H9 (cell line): ENCODE measurements around the gene THBS1. TPM values are rescaled to one million over a fixed set of nuclear protein-coding genes. Genes with fewer than 3 reads are reported as not detected.

ENCODE experiments used
- DNase-seq: peaks from one replicate; pipeline ENCODE4 v3.0.0-alpha.2; 2017
- H2AFZ ChIP-seq: one replicate; pipeline ENCODE4 v1.6.1; 2013; ENCODE audit warnings: mild to moderate bottlenecking, low read length, control low read depth, moderate library complexity
- H2AK5ac ChIP-seq: 2 replicates; pipeline ENCODE4 v1.6.1; 2013; ENCODE audit warnings: low read length, control low read depth, mixed read lengths; ENCODE audit not compliant: insufficient read length
- H2BK120ac ChIP-seq: one replicate; pipeline ENCODE4 v1.6.1; 2013; ENCODE audit warnings: low read depth, mild to moderate bottlenecking, low read length, control low read depth, inconsistent platforms; ENCODE audit not compliant: poor library complexity, severe bottlenecking
- H2BK12ac ChIP-seq: 2 replicates; pipeline ENCODE4 v1.6.1; 2013; ENCODE audit warnings: low read length, control low read depth, mixed read lengths, low read depth; ENCODE audit not compliant: insufficient read length
- H2BK15ac ChIP-seq: 2 replicates; pipeline ENCODE4 v1.6.1; 2013; ENCODE audit warnings: low read depth, low read length, control low read depth
- H2BK20ac ChIP-seq: one replicate; pipeline ENCODE4 v1.6.1; 2013; ENCODE audit warnings: low read depth, mild to moderate bottlenecking, low read length, control low read depth, inconsistent platforms; ENCODE audit not compliant: poor library complexity, severe bottlenecking
- H2BK5ac ChIP-seq: 2 replicates; pipeline ENCODE4 v1.6.1; 2013; ENCODE audit warnings: low read length, control low read depth, mixed read lengths; ENCODE audit not compliant: insufficient read length
- H3K14ac ChIP-seq: 2 replicates; pipeline ENCODE4 v1.6.1; 2013; ENCODE audit warnings: low read length, control low read depth; ENCODE audit not compliant: insufficient read depth
- H3K18ac ChIP-seq: 2 replicates; pipeline ENCODE4 v1.6.1; 2013; ENCODE audit warnings: low read depth, mild to moderate bottlenecking, mixed read lengths, low read length, control low read depth; ENCODE audit not compliant: insufficient read length
- H3K23ac ChIP-seq: 2 replicates; pipeline ENCODE4 v1.6.1; 2013; ENCODE audit warnings: low read length, control low read depth, mixed read lengths, low read depth; ENCODE audit not compliant: insufficient read length
- H3K23me2 ChIP-seq: 2 replicates; pipeline ENCODE4 v1.6.1; 2013; ENCODE audit warnings: low read depth, mild to moderate bottlenecking, mixed read lengths, low read length, control low read depth; ENCODE audit not compliant: insufficient read length, poor library complexity, severe bottlenecking
- H3K27ac ChIP-seq: 2 replicates; pipeline ENCODE4 v1.5.1; 2013; ENCODE audit warnings: low read length, control low read depth, mixed read lengths, low read depth; ENCODE audit not compliant: insufficient read length
- H3K27me3 ChIP-seq: 2 replicates; pipeline ENCODE4 v1.6.1; 2013; ENCODE audit warnings: low read length, control low read depth, inconsistent platforms; ENCODE audit not compliant: insufficient read depth
- H3K4ac ChIP-seq: 2 replicates; pipeline ENCODE4 v1.6.1; 2013; ENCODE audit warnings: low read depth, mild to moderate bottlenecking, control low read depth, inconsistent platforms, low read length, moderate library complexity
- H3K4me1 ChIP-seq: 2 replicates; pipeline ENCODE4 v1.6.1; 2013; ENCODE audit warnings: low read length, control low read depth, inconsistent platforms; ENCODE audit not compliant: insufficient read depth
- H3K4me2 ChIP-seq: 2 replicates; pipeline ENCODE4 v1.6.1; 2013; ENCODE audit warnings: low read length, control low read depth, mixed read lengths; ENCODE audit not compliant: insufficient read length, insufficient read depth
- H3K56ac ChIP-seq: 2 replicates; pipeline ENCODE4 v1.6.1; 2013; ENCODE audit warnings: low read depth, mild to moderate bottlenecking, mixed read lengths, low read length, control low read depth; ENCODE audit not compliant: insufficient read length
- H3K79me1 ChIP-seq: 2 replicates; pipeline ENCODE4 v1.6.1; 2013; ENCODE audit warnings: low read depth, mild to moderate bottlenecking, moderate library complexity, low read length, control low read depth, inconsistent platforms; ENCODE audit not compliant: insufficient read depth, poor library complexity, severe bottlenecking
- H3K79me2 ChIP-seq: 2 replicates; pipeline ENCODE4 v1.6.1; 2013; ENCODE audit warnings: low read length, control low read depth, inconsistent platforms; ENCODE audit not compliant: insufficient read depth
- H3K9ac ChIP-seq: 2 replicates; pipeline ENCODE4 v1.6.1; 2013; ENCODE audit warnings: low read length, control low read depth, mixed read lengths; ENCODE audit not compliant: insufficient read length; ENCODE audit errors: extremely low read depth
- H3K9me3 ChIP-seq: one replicate; pipeline ENCODE4 v1.6.1; 2013; ENCODE audit warnings: low read depth, low read length, inconsistent platforms; ENCODE audit not compliant: control insufficient read depth
- H3T11ph ChIP-seq: one replicate; pipeline ENCODE4 v1.6.1; 2013; ENCODE audit warnings: mild to moderate bottlenecking, low read length, control low read depth, inconsistent platforms
- H4K20me1 ChIP-seq: one replicate; pipeline ENCODE4 v1.6.1; 2013; ENCODE audit not compliant: control insufficient read depth, insufficient read length, insufficient read depth
- H4K5ac ChIP-seq: 2 replicates; pipeline ENCODE4 v1.6.1; 2013; ENCODE audit warnings: low read depth, mild to moderate bottlenecking, mixed read lengths, low read length, control low read depth; ENCODE audit not compliant: insufficient read length
- H4K8ac ChIP-seq: replicated peaks from 2 replicates; pipeline ENCODE4 v1.6.1; 2013; ENCODE audit warnings: low read length, control low read depth, mixed read lengths, low read depth; ENCODE audit not compliant: insufficient read length
- H4K91ac ChIP-seq: 2 replicates; pipeline ENCODE4 v1.6.1; 2013; ENCODE audit warnings: low read depth, mild to moderate bottlenecking, moderate library complexity, mixed read lengths, low read length, control low read depth; ENCODE audit not compliant: insufficient read length
- H3K27ac Mint-ChIP-seq, 3 experiments: 2 replicates in 2 of 3; 3 replicates in 1 of 3; pipeline ENCODE4 v1.8.0; 2020 to 2021; ENCODE audit warnings: mixed read lengths in 3 of 3, mild to moderate bottlenecking in 1 of 3, moderate library complexity in 1 of 3
- H3K27me3 Mint-ChIP-seq: 2 replicates; pipeline ENCODE4 v1.8.0; 2021; ENCODE audit warnings: low read depth, mild to moderate bottlenecking, moderate library complexity, mixed read lengths
- H3K36me3 Mint-ChIP-seq, 3 experiments: 2 replicates in 2 of 3; 3 replicates in 1 of 3; pipeline ENCODE4 v1.8.0; 2020 to 2021; ENCODE audit warnings: low read depth in 3 of 3, mixed read lengths in 3 of 3; ENCODE audit not compliant: insufficient read depth in 1 of 3
- H3K4me1 Mint-ChIP-seq, 2 experiments: 2 replicates each; pipeline ENCODE4 v1.8.0; 2020; ENCODE audit warnings: mixed read lengths in 2 of 2
- H3K4me3 Mint-ChIP-seq, 2 experiments: 2 replicates in 1 of 2; 3 replicates in 1 of 2; pipeline ENCODE4 v1.8.0; 2020 to 2021; ENCODE audit warnings: mild to moderate bottlenecking in 2 of 2, mixed read lengths in 2 of 2, moderate library complexity in 1 of 2
- H3K9me3 Mint-ChIP-seq, 2 experiments: 2 replicates in 1 of 2; 3 replicates in 1 of 2; pipeline ENCODE4 v1.8.0; 2020; ENCODE audit warnings: mild to moderate bottlenecking in 2 of 2, mixed read lengths in 2 of 2, moderate library complexity in 1 of 2
- WGBS: extraction: QIAGEN DNeasy Blood & Tissue Kit; methylation state at CpG from one replicate; pipeline ENCODE4 v1.1.7; 2013; ENCODE audit warnings: missing lambda C conversion rate, low lambda C conversion rate, mixed read lengths; ENCODE audit not compliant: insufficient read length; ENCODE audit errors: extremely low coverage; 5-methylcytosine and 5-hydroxymethylcytosine counted together
- total RNA-seq: library from RNA; stranded (reverse); gene quantifications from 2 replicates; pipeline ENCODE4 v1.2.1, GENCODE V29; 2021
- TF ChIP-seq, protein P1 (sequence below): fragments of 200-600 bp; sonication (generic); conservative IDR thresholded peaks from 3 replicates; pipeline ENCODE4 v1.8.0; 2021; ENCODE audit warnings: antibody characterized with exemption, mild to moderate bottlenecking

THBS1 gene
- total RNA-seq, 1 experiment from 2014 or later: 72.1 TPM

DNA sequence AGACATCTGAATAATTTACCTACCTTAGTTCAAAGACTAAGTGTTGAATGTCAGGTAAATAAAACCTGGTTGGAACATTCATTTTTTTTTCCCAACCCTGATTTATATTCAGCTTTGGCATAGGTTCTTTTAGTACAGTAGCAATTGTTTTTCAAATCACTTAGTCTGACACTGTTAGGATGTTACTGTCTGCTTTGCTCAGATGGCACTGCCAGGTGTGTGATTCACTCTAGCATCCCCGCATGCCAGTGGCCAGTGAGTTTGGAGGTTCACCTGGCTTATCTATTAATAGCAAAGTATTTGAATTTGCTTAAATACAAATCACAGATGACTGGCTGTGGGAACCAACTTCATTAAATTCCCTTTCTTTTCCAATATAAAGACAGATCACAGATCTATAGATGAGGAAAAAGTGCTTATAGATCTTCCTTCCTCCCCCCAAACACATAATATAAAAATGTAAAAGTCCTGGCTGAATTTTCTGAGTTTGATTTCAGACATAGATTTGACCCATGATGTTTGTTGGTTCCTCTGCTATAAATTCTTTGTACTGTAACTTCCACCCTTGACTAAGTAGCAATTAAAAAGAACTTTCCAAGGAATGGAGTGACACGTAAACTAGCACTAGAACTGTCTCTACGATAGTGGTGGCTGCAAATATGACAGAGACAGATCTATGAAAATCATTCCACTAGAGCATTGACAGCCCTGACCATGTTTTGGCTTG lies 3.9 kb downstream of the THBS1 start:
- Histone ChIP-seq H3K4me1 (no peaks in the 10 kb centered on the region; the same call in 1 of the 2 replicates), H3K27ac (no peak overlapping the region), H3K4me2 (no peak overlapping the region), H2BK120ac (no peak overlapping the region), H3K23me2 (peaks cover 13% of the 10 kb centered on the region), H3K4ac (no peak overlapping the region), H2AK5ac (no peak overlapping the region), H2BK5ac (no peak overlapping the region), H3K9me3 (no peaks in the 10 kb centered on the region), H3K27me3 (no peaks in the 10 kb centered on the region), H4K91ac (no peak overlapping the region), H3K79me1 (no peaks in the 10 kb centered on the region), H3K14ac (no peak overlapping the region), H3K18ac (no peak overlapping the region), H2AFZ (no peak overlapping the region), H2BK15ac (no peak overlapping the region), H3K9ac (no peak overlapping the region), H3K56ac (no peak overlapping the region), H3K79me2 (no peaks in the 10 kb centered on the region; the same call in 1 of the 2 replicates), H2BK20ac (no peak overlapping the region), H4K8ac (no peak overlapping the region), H3T11ph (no peak overlapping the region), H4K5ac (no peak overlapping the region), H3K23ac (no peak overlapping the region), H2BK12ac (no peak overlapping the region), H4K20me1 (no peaks in the 10 kb centered on the region)
- TF ChIP-seq, protein P1, sequence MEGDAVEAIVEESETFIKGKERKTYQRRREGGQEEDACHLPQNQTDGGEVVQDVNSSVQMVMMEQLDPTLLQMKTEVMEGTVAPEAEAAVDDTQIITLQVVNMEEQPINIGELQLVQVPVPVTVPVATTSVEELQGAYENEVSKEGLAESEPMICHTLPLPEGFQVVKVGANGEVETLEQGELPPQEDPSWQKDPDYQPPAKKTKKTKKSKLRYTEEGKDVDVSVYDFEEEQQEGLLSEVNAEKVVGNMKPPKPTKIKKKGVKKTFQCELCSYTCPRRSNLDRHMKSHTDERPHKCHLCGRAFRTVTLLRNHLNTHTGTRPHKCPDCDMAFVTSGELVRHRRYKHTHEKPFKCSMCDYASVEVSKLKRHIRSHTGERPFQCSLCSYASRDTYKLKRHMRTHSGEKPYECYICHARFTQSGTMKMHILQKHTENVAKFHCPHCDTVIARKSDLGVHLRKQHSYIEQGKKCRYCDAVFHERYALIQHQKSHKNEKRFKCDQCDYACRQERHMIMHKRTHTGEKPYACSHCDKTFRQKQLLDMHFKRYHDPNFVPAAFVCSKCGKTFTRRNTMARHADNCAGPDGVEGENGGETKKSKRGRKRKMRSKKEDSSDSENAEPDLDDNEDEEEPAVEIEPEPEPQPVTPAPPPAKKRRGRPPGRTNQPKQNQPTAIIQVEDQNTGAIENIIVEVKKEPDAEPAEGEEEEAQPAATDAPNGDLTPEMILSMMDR: no peak
- H3K36me3 Mint-ChIP-seq: peaks cover 45 to 81% (median 80%) of the 10 kb centered on the region in 3 experiments; a peak in 6 of 7 replicates
- no CpG with 5 or more reads among the region's 3 CpGs for WGBS
- no peak for DNase-seq
- peaks cover 0 to 5% of the 10 kb centered on the region in 2 experiments; a peak in 1 of 5 replicates for H3K9me3 Mint-ChIP-seq
- H3K27me3 Mint-ChIP-seq: no peaks in the 10 kb centered on the region; the same call in 1 of the 2 replicates
- H3K27ac Mint-ChIP-seq: no peak overlapping the region
- peaks cover 21 to 28% of the 10 kb centered on the region in 2 experiments for H3K4me1 Mint-ChIP-seq
- no peak overlapping the region for H3K4me3 Mint-ChIP-seq
